IMR-90 (cell line): ENCODE results near the gene OSTN. TPM values are rescaled to one million over a fixed set of nuclear protein-coding genes. Genes with fewer than 3 reads are reported as not detected.
"Not testable (repeated sequence)": the region's sequence is repeated elsewhere in the genome, so short reads cannot be mapped to it uniquely, and the experiment has no call there.

Source experiments
- ATAC-seq: fragments of 200-7000 bp; cut with Tn5 transposase; 2 replicates; pipeline ENCODE4 v1.9.1; 2020; ENCODE audit warnings: low read depth, mild to moderate bottlenecking, moderate library complexity
- BruUV-seq: library from RNA; stranded (reverse); fragments of 400-500 nt; replicated peaks from 2 replicates; lab custom pipeline; 2021; lab: Mats Ljungman, UMichigan
- CTCF ChIA-PET: fragments of 300-600 bp; formaldehyde crosslinking; extraction: SDS; loops from one replicate; lab custom pipeline; 2021; ENCODE audit warnings: antibody characterized with exemption; lab: Yijun Ruan, JAX
- POLR2A ChIA-PET: fragments of 300-600 bp; sonication (Branson Sonifier 250); formaldehyde crosslinking; loops from one replicate; lab custom pipeline; 2022; ENCODE audit warnings: antibody characterized with exemption; ENCODE audit not compliant: unreplicated experiment; lab: Charles Lee
- DNase-seq: peaks from one replicate; pipeline ENCODE4 v3.0.0; 2013
- H2AFZ ChIP-seq: replicated peaks from 2 replicates; pipeline ENCODE3; 2013; ENCODE audit warnings: low read length, mild to moderate bottlenecking; ENCODE audit not compliant: poor library complexity
- H2AK5ac ChIP-seq: 2 replicates; pipeline ENCODE4 v1.6.1; 2013; ENCODE audit warnings: low read depth, low read length, inconsistent platforms
- H2AK9ac ChIP-seq: replicated peaks from 2 replicates; pipeline ENCODE3; 2013; ENCODE audit warnings: mild to moderate bottlenecking, low read depth, low read length, moderate library complexity; ENCODE audit not compliant: poor library complexity
- H2BK120ac ChIP-seq: 2 replicates; pipeline ENCODE4 v1.6.1; 2013; ENCODE audit warnings: low read depth, low read length, inconsistent platforms
- H2BK15ac ChIP-seq: 3 replicates; pipeline ENCODE4 v1.6.1; 2013; ENCODE audit warnings: low read depth, low read length, inconsistent platforms
- H2BK20ac ChIP-seq: 2 replicates; pipeline ENCODE4 v1.6.1; 2013; ENCODE audit warnings: low read depth, mild to moderate bottlenecking, inconsistent platforms, low read length, moderate library complexity
- H2BK5ac ChIP-seq: 2 replicates; pipeline ENCODE4 v1.6.1; 2013; ENCODE audit warnings: mild to moderate bottlenecking, low read depth, low read length, inconsistent platforms; ENCODE audit not compliant: poor library complexity, severe bottlenecking
- H3K14ac ChIP-seq: replicated peaks from 2 replicates; pipeline ENCODE4 v1.6.1; 2013; ENCODE audit warnings: low read depth, low read length, inconsistent platforms
- H3K18ac ChIP-seq: 2 replicates; pipeline ENCODE4 v1.6.1; 2013; ENCODE audit warnings: low read depth, low read length, control low read depth
- H3K23ac ChIP-seq: 2 replicates; pipeline ENCODE4 v1.6.1; 2013; ENCODE audit warnings: low read depth, low read length, inconsistent platforms
- H3K27ac ChIP-seq: 2 replicates; pipeline ENCODE4 v1.5.1; 2013; ENCODE audit warnings: mild to moderate bottlenecking, control low read depth, low read length; ENCODE audit not compliant: insufficient read depth
- H3K27me3 ChIP-seq: 2 replicates; pipeline ENCODE4 v1.6.1; 2013; ENCODE audit warnings: low read length; ENCODE audit not compliant: control insufficient read depth, insufficient read depth
- H3K36me3 ChIP-seq: 2 replicates; pipeline ENCODE4 v1.6.1; 2013; ENCODE audit warnings: low read length, mixed read lengths; ENCODE audit not compliant: control insufficient read depth, insufficient read depth
- H3K4ac ChIP-seq: 2 replicates; pipeline ENCODE4 v1.6.1; 2013; ENCODE audit warnings: low read depth, low read length, inconsistent platforms
- H3K4me1 ChIP-seq: 2 replicates; pipeline ENCODE4 v1.6.1; 2013; ENCODE audit warnings: low read length, mixed read lengths; ENCODE audit not compliant: control insufficient read depth, insufficient read depth
- H3K4me2 ChIP-seq: 2 replicates; pipeline ENCODE4 v1.6.1; 2013; ENCODE audit warnings: low read depth, mild to moderate bottlenecking, control low read depth, low read length, moderate library complexity
- H3K4me3 ChIP-seq: 2 replicates; pipeline ENCODE4 v1.5.1; 2013; ENCODE audit warnings: low read depth, mild to moderate bottlenecking, control low read depth, low read length, moderate library complexity; ENCODE audit not compliant: insufficient read depth
- H3K56ac ChIP-seq: 2 replicates; pipeline ENCODE4 v1.6.1; 2013; ENCODE audit warnings: low read length, inconsistent platforms; ENCODE audit not compliant: insufficient read depth; ENCODE audit errors: extremely low read depth
- H3K79me1 ChIP-seq, 2 experiments: 2 replicates each; pipeline ENCODE4 v1.6.1; 2013; ENCODE audit warnings: low read length in 2 of 2, inconsistent platforms in 1 of 2, low read depth in 1 of 2
- H3K9ac ChIP-seq: 2 replicates; pipeline ENCODE4 v1.6.1; 2013; ENCODE audit warnings: low read depth, low read length, control low read depth
- H3K9me1 ChIP-seq: 2 replicates; pipeline ENCODE4 v1.6.1; 2013; ENCODE audit warnings: low read length, inconsistent platforms; ENCODE audit not compliant: insufficient read depth
- H3K9me3 ChIP-seq: 2 replicates; pipeline ENCODE4 v1.6.1; 2013; ENCODE audit warnings: low read length; ENCODE audit not compliant: control insufficient read depth, insufficient read depth
- H4K20me1 ChIP-seq: 2 replicates; pipeline ENCODE4 v1.6.1; 2013; ENCODE audit warnings: low read length, inconsistent platforms; ENCODE audit not compliant: insufficient read depth
- H4K5ac ChIP-seq: 2 replicates; pipeline ENCODE4 v1.6.1; 2013; ENCODE audit warnings: mild to moderate bottlenecking, low read depth, low read length, control low read depth
- H4K8ac ChIP-seq, 2 experiments: 2 replicates each; pipeline ENCODE4 v1.6.1; 2013; ENCODE audit warnings: low read depth in 2 of 2, low read length in 2 of 2, control low read depth in 1 of 2, inconsistent platforms in 1 of 2
- H4K91ac ChIP-seq: 2 replicates; pipeline ENCODE4 v1.6.1; 2013; ENCODE audit warnings: low read depth, low read length, inconsistent platforms; ENCODE audit not compliant: insufficient read depth
- WGBS, 2 experiments: methylation state at CpG; one replicate each; pipeline versions ENCODE4 v1.1.5 to v1.1.7; 2013; ENCODE audit warnings: missing lambda C conversion rate in 2 of 2; ENCODE audit not compliant: insufficient read length in 1 of 2; ENCODE audit errors: extremely low coverage in 2 of 2; 5-methylcytosine and 5-hydroxymethylcytosine counted together
- dilution Hi-C: fragments of 300-500 bp; cut with HindIII; formaldehyde crosslinking; loops from one replicate; pipeline ENCODE4 v1.14.3; 2018; ENCODE audit warnings: low sequenced_read_pairs; ENCODE audit not compliant: unreplicated experiment
- in situ Hi-C: fragments of 300-500 bp; cut with MboI; formaldehyde crosslinking; loops from 3 replicates; pipeline ENCODE4 v1.14.3; 2019; ENCODE audit warnings: low sequenced_read_pairs, inconsistent platforms, mixed read lengths
- intact Hi-C: fragments of 100-400 bp; cut with micrococcal nuclease; formaldehyde crosslinking; loops from 2 replicates; pipeline ENCODE4 v1.10.0; 2022
- polyA plus RNA-seq, 3 experiments: library from polyadenylated mRNA; depleted of rRNA; stranded (reverse); fragments of >200 nt; gene quantifications; 2 replicates each; pipeline ENCODE4 v1.2.3, GENCODE V29; 2012; ENCODE audit warnings: low replicate concordance in 1 of 3
- total RNA-seq: library from RNA; depleted of rRNA; stranded (reverse); fragments of >200 nt; gene quantifications from 2 replicates; pipeline ENCODE4 v1.2.3, GENCODE V29; 2012

The OSTN gene
- total and polyA plus RNA-seq, 2 of the 4 experiments (the other 2 are of a cell fraction) = not detected

GRCh38 chr3:191185382-191185781 lies 13.7 kb upstream of the OSTN start:
- H4K8ac ChIP-seq, H3K9ac ChIP-seq, H2AK9ac ChIP-seq, H2BK120ac ChIP-seq, H3K4ac ChIP-seq, H3K4me3 ChIP-seq, H3K9me1 ChIP-seq, H3K14ac ChIP-seq, H4K20me1 ChIP-seq, H3K4me2 ChIP-seq, H3K23ac ChIP-seq, H2BK5ac ChIP-seq, H3K79me1 ChIP-seq, intact Hi-C loops, DNase-seq, H3K36me3 ChIP-seq, H3K56ac ChIP-seq, H2BK15ac ChIP-seq, H3K27ac ChIP-seq, H2AK5ac ChIP-seq, CTCF ChIA-PET, H4K91ac ChIP-seq, H3K18ac ChIP-seq, H2BK20ac ChIP-seq, H3K4me1 ChIP-seq, H3K27me3 ChIP-seq, ATAC-seq, H2AFZ ChIP-seq, BruUV-seq, POLR2A ChIA-PET, H4K5ac ChIP-seq, H3K9me3 ChIP-seq, dilution Hi-C loops, in situ Hi-C loops: not testable (repeated sequence)
- WGBS, 2 experiments = 76% methylated on average over 4 of the region's 9 CpGs; no CpG with 5 or more reads in 1 of the 2 experiments

GRCh38 chr3:191188246-191188645 lies 10.8 kb upstream of the OSTN start:
- H2BK15ac ChIP-seq, BruUV-seq, H3K27me3 ChIP-seq, CTCF ChIA-PET, in situ Hi-C loops, H3K56ac ChIP-seq, intact Hi-C loops, H2AK5ac ChIP-seq, H3K9me1 ChIP-seq, H3K36me3 ChIP-seq, H3K9me3 ChIP-seq, H3K14ac ChIP-seq, H4K8ac ChIP-seq, H3K18ac ChIP-seq, H3K27ac ChIP-seq, H4K5ac ChIP-seq, H3K9ac ChIP-seq, H3K4me3 ChIP-seq, H4K20me1 ChIP-seq, dilution Hi-C loops, H3K23ac ChIP-seq, H2BK120ac ChIP-seq, H2AK9ac ChIP-seq, ATAC-seq, H3K79me1 ChIP-seq, H2AFZ ChIP-seq, H3K4me1 ChIP-seq, H2BK20ac ChIP-seq, H4K91ac ChIP-seq, H3K4me2 ChIP-seq, H2BK5ac ChIP-seq, H3K4ac ChIP-seq, POLR2A ChIA-PET: not testable (repeated sequence)
- DNase-seq = peak; percentile 32
- WGBS, 2 experiments = no CpG with 5 or more reads among the region's 5 CpGs
